Gastrocnemius medialis (tissue), 4 donors: ENCODE measurements around the gene HAPSTR1.

Experiments used
- CTCF ChIP-seq, 5 experiments: fragments of 450-650 bp in 3 of 5; fragments of 200-600 bp in 2 of 5; sonication (generic) in 2 of 5; IDR thresholded peaks in 4 of 5; conservative IDR thresholded peaks in 1 of 5; 1 replicate in 4 of 5; 2 replicates in 1 of 5; pipeline ENCODE4 v1.5.1; 2016 to 2019; ENCODE audit warnings: antibody characterized with exemption in 5 of 5, mild to moderate bottlenecking in 3 of 5, moderate library complexity in 3 of 5
- POLR2A ChIP-seq, 2 donors: fragments of 450-650 bp; IDR thresholded peaks; one replicate each; pipeline ENCODE4 v1.6.1; 2017; ENCODE audit warnings: antibody characterized with exemption in 2 of 2, mild to moderate bottlenecking in 2 of 2, moderate library complexity in 2 of 2

GRCh38 chr16:9048302-9048700, 43.1 kb upstream of the HAPSTR1 start:
- TF ChIP-seq CTCF (IDR thresholded peaks at IDR 0.05 in 4 of 5, conservative IDR thresholded peaks at IDR 0.05 in 1 of 5) = no peak
- TF ChIP-seq POLR2A (IDR thresholded peaks at IDR 0.05) = no peak
